GM18867 (cell line): ENCODE results near the gene CLIP3.
"Not testable (repeated sequence)": the region's sequence is repeated elsewhere in the genome, so short reads cannot be mapped to it uniquely, and the experiment has no call there.

Experiments used
- ATAC-seq: cut with Tn5 transposase; IDR thresholded peaks from one replicate; pipeline ENCODE4 v1.9.1; 2021; ENCODE audit warnings: mild to moderate bottlenecking, moderate library complexity; ENCODE audit not compliant: unreplicated experiment

The CLIP3 gene

DNA sequence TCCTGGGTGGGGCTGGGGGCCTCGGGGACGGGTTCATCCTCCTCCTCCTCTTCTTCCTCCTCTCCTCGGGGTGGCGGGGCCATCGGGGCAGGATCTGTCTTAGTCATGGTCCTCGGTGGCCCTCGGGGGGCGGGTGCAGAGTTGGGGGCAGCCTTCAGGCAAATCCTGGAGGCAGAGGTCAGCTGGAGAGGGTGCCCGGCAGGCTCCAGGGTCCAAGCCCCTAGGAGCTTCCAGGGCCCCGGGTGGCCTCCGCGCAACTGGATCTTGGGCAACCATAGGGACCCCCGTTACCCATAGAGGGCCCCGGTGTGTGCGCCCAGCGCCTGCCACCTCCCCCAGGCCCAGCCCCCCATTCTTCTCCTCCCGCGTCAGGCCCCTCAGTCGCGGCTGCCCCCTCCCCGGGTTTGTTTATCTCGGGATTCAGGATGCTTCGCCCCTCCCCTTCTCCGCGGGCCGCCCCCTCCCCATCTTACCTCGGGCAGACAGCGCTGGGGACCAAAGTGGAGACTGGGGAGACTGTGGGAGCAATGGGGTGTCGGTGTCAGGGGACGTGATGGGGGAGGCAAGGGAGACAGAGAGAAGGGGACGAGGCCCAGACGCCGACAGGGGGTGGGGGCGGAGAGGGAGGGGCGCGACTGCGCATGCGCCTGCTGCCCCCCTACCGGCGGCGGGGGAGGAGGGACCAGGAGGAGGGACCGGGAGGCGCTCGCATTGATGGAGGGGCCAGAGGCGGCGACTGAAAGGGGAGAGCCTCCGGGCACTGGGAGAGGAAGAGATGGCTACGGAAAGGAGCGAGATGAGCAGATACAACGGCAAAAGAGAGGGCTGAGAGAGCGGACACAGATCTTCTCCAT, at the start of gene CLIP3:
TSS of gene CLIP3 (minus strand) at position 623 of the 854 bp plus-strand sequence. CDS start at position 107, 516 bp downstream.
- no peak for ATAC-seq

DNA sequence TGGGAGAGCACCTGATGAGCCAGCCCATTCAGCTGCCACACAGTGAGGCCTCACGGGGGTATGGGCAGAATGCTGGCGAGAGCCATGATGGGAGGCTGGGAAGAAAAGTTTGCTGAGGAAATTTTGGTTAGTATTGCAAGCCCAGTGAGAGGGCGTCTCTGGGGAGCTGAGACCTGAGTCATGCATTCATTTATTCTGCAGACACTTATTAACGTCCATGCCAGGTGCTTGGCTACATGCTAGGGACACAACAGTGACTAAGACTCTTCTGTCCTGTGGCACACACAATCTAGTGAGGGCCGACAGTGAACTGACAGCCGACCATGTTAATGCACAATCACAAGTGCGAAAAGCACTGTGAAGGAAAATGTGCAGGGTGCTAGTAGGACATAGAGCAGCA, 49.2 kb upstream of the CLIP3 start:
- no peak for ATAC-seq

DNA sequence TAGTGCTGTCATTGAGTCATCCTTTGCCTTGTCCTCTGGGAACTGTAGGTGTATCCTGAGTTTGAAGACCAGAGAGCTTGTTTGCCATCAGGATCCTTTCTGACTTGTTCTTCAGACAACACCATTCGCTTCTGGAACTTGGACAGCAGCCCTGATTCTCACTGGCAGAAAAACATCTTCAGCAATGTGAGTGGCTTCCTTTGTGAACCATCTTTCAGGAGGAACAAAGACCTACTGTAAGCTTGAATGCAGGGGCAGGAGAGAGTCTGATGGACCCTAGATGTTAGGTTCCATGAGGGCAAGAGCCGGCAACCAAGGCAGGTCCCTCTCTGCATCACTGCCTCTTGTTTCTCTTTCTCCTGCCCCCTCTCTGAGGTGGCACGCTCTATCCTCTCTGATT, 48.7 kb upstream of the CLIP3 start:
- no peak for ATAC-seq

GRCh38 chr19:36079389-36079945, 46.8 kb upstream of the CLIP3 start:
- ATAC-seq, result no peak

DNA sequence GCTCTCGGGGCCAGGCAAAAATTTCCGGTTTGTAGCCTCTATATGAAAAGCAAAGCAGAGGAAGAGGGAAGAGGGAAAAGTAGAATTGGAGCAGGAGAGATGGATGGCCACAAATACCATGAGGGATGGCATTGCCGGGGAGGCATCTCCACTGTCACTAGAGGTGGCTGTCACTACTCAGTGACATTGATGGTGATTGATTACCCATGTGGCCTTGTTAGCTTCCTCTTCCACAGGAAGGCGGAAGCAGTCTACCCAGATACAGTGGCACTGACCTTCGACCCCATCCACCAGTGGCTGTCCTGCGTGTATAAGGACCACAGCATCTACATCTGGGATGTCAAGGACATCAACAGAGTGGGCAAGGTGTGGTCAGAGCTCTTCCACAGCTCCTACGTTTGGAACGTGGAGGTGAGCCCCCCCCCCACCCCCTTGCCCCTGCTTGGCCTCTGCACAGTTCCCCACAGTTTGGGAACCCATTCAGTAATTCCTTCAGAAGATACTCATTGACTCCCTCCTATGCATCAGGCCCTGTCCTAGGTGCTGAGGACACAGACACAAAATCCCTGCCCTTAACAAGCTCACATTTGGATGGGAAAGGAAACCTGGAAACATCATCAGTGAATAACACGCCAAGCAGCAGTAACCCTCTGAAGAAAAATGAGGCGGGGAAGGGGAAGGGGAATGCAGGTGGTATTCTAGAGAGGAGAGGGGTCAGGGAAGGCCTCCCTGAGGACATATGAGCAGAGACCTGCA, 40.6 kb upstream of the CLIP3 start:
- ATAC-seq, result no peak

- ATAC-seq, result no peak
These were observed 39.4 kb upstream of the CLIP3 start for GRCh38 chr19:36072081-36072480.

GRCh38 chr19:36068810-36069499, 36.3 kb upstream of the CLIP3 start:
- ATAC-seq, result not testable (repeated sequence)

DNA sequence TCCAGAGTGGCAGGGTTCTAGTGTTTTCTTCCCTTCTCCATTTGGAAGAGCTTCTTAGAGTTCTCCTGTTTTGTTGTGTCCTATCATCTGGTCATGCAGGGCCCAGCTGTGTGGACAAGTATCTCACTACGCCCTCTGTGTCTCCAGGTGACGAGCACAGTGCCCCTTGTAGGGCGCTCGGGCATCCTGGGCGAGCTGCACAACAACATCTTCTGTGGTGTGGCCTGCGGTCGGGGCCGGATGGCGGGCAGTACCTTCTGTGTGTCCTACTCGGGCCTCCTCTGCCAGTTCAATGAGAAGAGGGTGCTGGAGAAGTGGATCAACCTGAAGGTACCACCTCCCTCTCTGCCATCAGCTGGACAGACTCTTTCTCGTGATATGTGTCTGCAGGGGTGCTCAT, 35.0 kb upstream of the CLIP3 start:
- no peak for ATAC-seq

DNA sequence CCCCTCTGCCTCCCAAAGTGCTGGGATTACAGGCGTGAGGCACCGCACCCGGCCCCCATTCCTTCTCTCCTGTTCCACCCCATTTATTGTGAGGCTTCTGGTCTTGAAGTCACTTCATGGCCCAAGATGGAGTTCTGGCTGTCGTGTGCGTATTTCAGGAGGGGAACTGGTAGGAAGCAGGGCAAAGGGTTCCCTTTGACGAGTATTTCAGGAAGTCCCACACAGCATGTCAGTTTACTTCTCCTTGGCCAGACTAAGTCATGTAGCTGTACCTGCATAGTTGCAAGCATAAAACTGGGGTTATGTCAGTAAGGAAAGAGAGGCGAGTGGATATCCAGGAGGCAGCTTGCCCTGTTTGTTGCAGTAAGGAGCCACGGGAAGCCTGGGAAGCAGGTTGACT, 32.2 kb upstream of the CLIP3 start:
- ATAC-seq, result no peak

GRCh38 chr19:36061367-36061766, 28.7 kb upstream of the CLIP3 start:
- ATAC-seq, result no peak

DNA sequence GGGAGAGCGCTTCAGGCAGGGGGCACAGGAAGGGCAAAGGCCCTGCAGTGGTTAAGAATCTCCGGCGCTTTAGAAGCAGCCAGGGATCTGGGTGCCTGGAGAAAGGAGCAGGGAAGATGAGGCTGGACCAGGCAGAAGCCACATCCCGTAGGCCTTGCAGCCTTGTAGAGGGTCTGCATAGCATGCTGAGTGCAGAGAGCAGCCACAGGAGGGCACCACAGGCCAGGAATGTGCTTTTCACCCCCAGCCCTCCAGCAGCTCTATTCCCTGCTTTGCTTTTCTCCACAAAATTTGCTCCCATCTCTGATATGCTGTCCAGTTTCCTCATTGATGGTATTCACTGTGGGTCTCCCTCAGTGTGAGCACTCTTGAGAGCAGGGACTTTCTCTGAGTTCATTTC, 27.8 kb upstream of the CLIP3 start:
- no peak for ATAC-seq

DNA sequence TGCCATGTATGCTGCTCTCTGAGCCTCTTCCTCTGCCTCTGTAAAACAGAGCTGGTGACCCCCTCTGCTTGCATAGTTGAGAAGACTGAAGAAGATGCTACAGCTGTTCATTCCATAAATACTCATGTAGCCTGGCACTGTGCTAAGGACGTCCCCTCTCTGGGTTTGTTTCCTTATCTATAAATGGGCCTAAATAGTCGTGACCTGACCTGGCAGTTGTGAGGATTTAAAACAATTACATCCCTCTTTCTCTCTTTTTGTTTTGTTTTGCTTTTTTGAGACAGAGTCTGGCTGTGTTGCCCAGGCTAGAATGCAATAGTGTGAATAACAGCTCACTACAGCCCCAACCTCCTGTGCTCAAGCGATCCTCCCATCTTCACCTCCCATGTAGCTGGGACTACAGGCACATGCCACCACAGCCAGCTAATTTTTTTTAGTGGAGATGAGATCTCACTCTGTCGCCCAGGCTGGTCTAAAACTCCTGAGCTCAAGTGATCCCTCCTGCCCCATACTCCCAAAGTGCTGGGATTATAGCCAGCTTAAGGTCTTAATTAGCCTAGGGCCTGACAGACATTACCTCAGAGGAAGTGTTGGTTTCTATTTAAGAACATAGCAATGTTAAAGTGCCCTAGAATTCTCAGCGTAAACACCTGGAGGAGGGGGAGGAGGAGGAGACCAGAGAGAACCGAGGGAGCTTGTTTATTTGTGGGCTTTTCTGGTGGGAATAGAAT, 26.7 kb upstream of the CLIP3 start:
- ATAC-seq, result no peak

GRCh38 chr19:36058481-36059179, 26.0 kb upstream of the CLIP3 start:
- no peak for ATAC-seq

GRCh38 chr19:36054733-36055686, 22.3 kb upstream of the CLIP3 start, which contains the start of gene WDR62:
WDR62 (plus strand) TSS chr19:36054897; CDS start chr19:36054972, 75 bp downstream.
- ATAC-seq, result peak; percentile 69

GRCh38 chr19:36054119-36054732, 21.6 kb upstream of the CLIP3 start, which contains the start of gene THAP8:
THAP8 (minus strand) TSS chr19:36054285; CDS start chr19:36054217, 68 bp downstream.
- peak; percentile 79 for ATAC-seq

DNA sequence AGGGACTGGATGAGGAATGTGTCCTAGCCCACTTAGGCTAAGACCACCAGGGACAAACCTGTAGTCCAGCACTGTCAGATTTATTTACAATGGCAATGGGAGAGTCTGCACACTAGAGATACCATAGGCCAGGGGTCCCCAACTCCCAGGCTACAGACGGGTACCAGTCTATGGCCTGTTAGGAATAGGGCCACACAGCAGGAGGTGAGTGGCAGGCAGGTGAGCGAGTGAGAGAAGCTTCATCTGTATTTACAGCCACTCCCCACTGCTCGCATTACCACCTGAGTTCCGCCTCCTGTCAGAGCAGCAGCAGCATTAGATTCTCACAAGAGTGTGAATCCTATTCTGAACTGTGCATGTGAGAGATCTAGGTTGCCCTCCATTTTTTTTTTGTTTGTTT, 19.0 kb upstream of the CLIP3 start:
- no peak for ATAC-seq

DNA sequence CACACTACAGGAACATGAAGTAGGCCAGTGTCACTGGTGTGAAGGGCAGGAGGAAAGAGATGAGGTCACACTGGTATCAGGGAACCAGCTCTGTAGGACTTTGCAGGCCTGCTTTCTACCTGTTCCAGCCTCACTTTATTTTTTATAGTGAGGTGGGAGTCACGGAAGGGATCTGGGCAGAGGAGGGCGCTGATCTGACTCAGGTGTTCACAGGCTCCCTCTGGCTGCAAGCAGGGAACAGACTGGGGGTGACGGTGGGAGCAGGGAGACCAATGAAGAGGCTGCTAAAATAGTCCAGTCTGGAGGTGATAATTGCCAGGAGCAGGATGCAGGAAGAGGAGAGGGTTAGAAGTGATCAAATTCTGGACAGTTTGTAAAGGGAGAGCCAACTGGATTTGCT, 18.6 kb upstream of the CLIP3 start:
- no peak for ATAC-seq

GRCh38 chr19:36049080-36049698, 16.5 kb upstream of the CLIP3 start:
- ATAC-seq, result no peak
